Pulmonary artery endothelial cell (primary cell): ENCODE data around the gene C17orf113. TPM values are rescaled to one million over a fixed set of nuclear protein-coding genes. Genes with fewer than 3 reads are reported as not detected.
A peak's percentile ranks its signal among the peaks of the same experiment; 100 is the strongest.
"Not testable (repeated sequence)": the region's sequence is repeated elsewhere in the genome, so short reads cannot be mapped to it uniquely, and the experiment has no call there.

Experiments used
- DNase-seq: peaks from one replicate; pipeline ENCODE4 v3.0.0-alpha.2; 2011; ENCODE audit warnings: low read depth, low spot score
- total RNA-seq: library from RNA; depleted of rRNA; stranded (reverse); fragments of >200 nt; gene quantifications from 2 replicates; pipeline ENCODE4 v1.2.3, GENCODE V29; 2014

Gene C17orf113
- total RNA-seq, 1 donor from 2014 or later, result 0.26 TPM

- peak; percentile 75 for DNase-seq
These were observed 33.2 kb downstream of the C17orf113 start, which contains the start of gene DNAJC7 for GRCh38 chr17:42016941-42017865. Gene DNAJC7, minus strand, starts transcription at chr17:42017439. Its CDS starts 23 bp downstream, at chr17:42017416.

DNA sequence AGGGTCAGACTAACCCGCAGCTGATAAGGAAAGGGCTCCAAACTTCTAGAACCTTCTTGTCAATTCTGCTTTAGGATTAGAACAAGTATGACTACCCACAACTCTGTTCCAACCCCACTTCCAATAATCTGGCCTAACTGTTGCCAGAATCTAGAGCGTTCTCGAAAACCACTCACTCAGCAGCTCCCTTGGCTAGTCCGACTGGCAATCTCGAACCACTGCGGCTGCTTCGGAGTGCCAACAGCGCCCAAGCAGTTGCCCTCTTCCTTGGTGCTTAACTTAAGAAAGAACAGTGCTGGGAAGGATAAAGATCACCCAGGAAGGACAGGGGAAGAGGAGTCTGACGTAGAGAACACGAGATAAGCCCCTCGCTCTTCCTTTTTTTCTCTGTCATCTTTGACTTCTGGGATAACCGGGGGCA lies 34.0 kb downstream of the C17orf113 start:
- no peak for DNase-seq

DNA sequence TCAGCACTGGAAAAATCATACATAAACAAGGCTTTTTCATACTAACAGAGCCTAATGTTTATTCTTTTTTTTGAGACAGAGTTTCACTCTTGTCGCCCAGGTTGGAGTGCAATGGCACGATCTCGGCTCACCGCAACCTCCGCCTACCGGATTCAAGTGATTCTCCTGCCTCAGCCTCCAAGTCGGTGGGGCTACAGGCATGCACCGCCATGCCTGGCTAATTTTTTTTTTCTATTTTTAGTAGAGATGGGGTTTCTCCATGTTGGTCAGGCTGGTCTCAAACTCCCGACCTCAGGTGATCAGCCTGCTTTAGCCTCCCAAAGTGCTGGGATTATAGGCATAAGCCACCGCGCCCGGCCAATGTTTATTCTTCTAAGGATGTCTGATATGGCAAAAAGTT lies 36.7 kb downstream of the C17orf113 start:
- DNase-seq, result not testable (repeated sequence)

DNA sequence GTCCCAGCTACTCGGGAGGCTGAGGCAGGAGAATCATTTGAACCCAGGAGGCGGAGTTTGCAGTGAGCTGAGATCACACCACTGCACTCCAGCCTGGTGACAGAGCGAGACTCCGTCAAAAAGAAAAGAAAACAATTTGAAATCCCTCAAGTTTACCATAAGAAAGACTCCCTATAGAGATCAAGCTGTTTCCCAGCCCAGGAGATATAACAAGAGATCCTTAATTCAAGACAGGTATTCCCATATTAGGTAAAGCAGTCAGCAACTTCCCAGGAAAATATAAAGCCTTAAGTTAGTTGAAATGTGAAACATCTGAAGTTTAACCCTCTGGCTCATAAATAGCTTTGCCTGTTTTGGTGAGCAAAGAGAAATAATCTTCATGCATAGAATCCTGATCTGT lies 38.0 kb downstream of the C17orf113 start:
- not testable (repeated sequence) for DNase-seq

GRCh38 chr17:42010898-42011516 lies 39.4 kb downstream of the C17orf113 start:
- DNase-seq, result no peak

DNA sequence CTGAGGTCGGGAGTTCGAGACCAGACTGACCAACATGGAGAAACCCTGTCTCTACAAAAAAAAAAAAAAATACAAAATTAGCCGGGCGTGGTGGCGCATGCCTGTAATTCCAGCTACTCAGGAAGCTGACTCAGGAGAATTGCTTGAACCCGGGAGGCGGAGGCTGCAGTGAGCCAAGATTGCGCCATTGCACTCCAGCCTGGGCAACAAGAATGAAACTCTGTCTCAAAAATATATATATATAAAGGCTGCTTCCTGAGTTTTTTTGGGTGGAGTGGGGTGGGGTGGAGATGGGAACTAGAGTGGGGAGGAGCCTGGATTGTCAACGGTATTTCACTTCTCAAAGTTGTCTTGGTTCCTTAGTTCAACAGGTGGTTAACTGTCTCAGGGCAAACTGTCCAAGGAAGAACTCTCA lies 40.1 kb downstream of the C17orf113 start:
- not testable (repeated sequence) for DNase-seq

DNA sequence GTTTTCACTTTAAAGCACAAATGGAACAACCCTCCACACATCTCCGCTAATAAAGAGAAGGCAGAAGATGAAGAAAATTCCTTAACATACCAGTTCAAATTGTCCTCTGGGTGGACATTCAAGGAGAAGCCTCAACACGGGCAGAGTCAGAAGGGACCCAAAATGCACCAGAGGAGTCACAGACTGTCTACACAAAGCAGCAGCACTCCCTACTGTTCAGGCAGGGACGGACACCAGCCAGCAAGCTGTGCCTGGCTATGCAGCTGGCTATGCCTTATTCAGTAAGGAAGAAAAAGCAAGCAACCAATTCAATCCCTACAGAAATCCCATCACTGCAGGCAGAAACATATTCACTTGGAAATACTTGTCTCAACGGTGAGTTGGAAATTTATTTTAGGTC lies 41.2 kb downstream of the C17orf113 start:
- DNase-seq, result no peak

DNA sequence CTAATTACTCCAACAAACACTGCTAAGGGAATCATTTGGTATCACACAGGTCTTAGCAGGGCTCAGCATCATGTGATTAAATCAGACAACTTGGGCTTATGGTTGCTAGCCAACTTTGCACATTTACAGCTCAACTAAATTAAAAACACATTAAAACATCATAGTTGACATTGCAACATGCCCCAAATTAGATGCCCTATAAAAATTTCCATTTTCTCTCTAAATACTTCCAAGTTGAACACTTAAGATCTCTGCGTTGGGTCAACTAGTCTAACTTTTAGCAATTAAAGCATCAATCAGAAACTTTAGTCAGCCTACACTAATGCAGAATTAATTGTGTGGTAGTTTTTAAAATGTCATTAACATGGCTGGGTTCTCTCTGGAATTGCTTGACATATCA lies 45.2 kb downstream of the C17orf113 start:
- no peak for DNase-seq

GRCh38 chr17:42002792-42003301 lies 47.6 kb downstream of the C17orf113 start:
- no peak for DNase-seq

- DNase-seq, result no peak
These were observed 48.1 kb downstream of the C17orf113 start for GRCh38 chr17:42002175-42002791.

GRCh38 chr17:42001729-42002128 lies 48.7 kb downstream of the C17orf113 start:
- no peak for DNase-seq

DNA sequence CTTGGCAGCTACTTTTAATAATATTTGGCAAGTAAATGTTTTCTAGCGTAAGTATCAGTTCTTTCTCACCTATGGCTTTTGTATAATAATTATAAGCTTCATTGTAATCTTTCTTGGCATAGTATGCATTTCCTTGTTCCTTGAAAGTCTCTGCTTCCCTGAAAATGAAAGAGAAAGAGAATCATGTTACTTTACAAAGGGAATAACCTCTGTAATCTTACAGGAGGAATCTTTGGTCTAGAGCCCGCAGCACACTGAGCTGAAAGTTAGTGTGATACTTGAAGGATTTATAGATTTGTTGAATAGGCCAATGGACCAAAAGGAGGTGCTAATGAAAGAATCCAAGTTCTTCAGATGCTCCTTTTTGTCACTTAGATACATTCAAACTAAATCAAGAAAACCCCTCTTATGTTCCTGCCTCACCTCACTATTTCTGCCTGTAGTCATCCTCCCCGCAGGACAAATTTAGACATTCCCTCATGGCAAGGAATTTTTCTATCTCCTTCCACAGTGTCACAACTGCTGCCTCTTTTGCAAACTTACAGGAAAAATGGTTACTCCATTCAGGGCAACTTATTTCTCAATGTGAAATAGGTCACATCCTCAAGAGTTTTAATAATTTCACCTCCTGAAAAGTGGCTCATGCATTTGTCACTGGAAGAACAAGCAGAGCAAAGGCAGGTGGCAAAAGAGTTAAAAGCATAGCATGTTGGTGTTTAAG lies 49.8 kb downstream of the C17orf113 start:
- no peak for DNase-seq

DNA sequence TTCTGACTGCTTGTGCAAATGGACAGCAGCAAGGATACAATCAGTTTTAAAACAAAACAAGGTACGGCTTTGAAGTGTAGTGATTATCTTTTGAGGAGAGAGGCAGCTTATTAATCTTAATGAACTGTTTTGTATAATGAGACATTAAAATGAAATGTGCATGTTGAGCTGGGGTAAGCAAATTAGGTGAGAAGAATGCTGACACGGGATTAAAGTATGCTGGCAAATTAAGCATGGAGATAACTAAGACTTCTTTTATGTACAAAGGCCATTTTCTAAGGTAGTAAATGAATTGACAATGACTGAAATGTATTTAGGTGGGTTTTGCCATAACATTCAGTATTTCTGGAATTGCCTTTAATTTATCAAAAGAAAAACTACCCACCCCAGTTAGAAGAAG lies 51.9 kb downstream of the C17orf113 start:
- no peak for DNase-seq

DNA sequence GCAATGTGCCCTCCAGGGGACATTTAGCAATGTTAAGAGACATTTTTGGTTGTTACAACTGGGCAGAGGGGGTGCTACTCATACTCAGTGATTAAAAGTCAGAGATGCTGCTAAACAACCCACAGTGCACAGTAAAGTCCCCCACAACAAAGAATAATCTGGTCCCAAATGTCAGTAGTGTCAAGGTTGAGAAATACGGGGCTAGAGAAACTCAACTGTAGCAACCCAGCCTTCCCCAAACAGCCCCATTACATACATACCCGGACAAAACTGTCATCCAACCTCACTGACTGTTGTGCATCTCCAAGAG lies 53.6 kb downstream of the C17orf113 start:
- DNase-seq, result no peak

- DNase-seq, result no peak
These were observed 57.8 kb downstream of the C17orf113 start for GRCh38 chr17:41992576-41992975.

DNA sequence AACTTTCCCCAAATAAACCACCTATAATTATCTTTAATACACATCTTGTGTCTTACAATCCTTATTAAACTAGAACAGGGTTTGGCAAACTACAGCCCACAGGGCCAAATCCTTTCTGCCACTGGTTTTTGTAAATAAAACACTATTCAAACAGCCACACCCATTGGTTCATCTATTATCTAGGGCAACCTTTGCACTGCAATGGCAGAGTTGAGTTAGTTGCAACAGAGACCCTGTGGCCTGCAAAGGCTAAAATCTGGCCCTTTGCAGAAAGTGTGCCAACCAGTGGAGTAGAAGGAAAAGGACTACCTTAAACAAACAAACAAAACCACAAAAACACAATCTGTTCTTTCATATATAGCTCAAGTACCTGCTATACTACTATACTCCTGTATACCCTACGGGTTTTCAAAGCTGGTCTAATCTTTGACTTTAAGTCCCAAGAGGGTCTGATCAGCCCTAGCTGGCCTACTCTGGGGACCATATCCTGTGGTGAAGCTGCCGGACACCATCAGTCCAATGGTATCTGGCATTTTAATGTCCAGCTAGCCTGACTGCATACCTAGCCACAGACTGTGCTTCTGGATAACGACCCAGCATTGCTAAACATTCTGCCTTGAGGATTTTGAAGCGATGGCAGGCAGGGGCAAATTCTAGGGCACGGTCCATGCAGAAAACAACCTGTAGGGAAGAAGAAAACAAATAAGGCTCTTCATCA lies 60.5 kb downstream of the C17orf113 start:
- DNase-seq, result no peak

DNA sequence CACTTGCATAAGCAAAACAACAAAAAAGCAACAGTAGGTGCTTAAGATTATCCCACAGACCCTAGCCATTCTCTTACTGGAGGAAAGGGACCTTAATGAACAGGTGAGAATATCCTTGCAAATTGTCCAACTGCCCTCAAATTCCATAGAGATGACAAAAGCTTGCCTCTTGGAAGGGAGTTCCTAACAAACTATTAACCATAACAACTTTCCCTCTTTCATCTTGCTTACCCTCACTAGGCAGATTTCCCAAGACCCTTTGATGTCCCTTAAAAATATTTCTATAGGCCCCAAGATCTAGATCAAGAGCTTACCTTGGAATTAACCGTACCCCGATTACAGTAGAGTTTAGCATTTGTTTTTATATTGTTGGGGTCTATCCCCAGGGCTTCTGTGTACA lies 62.0 kb downstream of the C17orf113 start:
- no peak for DNase-seq
